K562 (cell line): Measurements from ENCODE around the gene KLF1. TPM values are rescaled to one million over a fixed set of nuclear protein-coding genes. Genes with fewer than 3 reads are reported as not detected.

Experiments used
- ATF7 ChIP-seq: fragments of 450-650 bp; IDR thresholded peaks from 2 replicates; pipeline ENCODE4 v1.7.1; 2014; ENCODE audit warnings: mild to moderate bottlenecking, moderate library complexity
- CHD1 ChIP-seq: fragments of 200-600 bp; sonication (generic); IDR thresholded peaks from one replicate; pipeline ENCODE4 v1.6.1; 2012; ENCODE audit warnings: mild to moderate bottlenecking, moderate library complexity, low read length, inconsistent platforms
- CREM ChIP-seq: IDR thresholded peaks from 2 replicates; pipeline ENCODE4 v1.6.1; 2014; ENCODE audit warnings: antibody characterized with exemption, low read depth
- DNMT1 ChIP-seq: fragments of 450-650 bp; IDR thresholded peaks from 2 replicates; pipeline ENCODE4 v1.6.1; 2016; ENCODE audit warnings: antibody characterized with exemption, mild to moderate bottlenecking
- ETS2 ChIP-seq: IDR thresholded peaks from 2 replicates; pipeline ENCODE4 v1.6.1; 2016; ENCODE audit warnings: borderline replicate concordance, missing genetic modification characterization, mild to moderate bottlenecking, moderate library complexity, missing compliant biosample characterization; ENCODE audit not compliant: poor library complexity, severe bottlenecking
- FOXK2 ChIP-seq, 2 experiments: fragments of 450-650 bp; IDR thresholded peaks in 1 of 2; conservative IDR thresholded peaks in 1 of 2; 2 replicates each; pipeline ENCODE4 v1.6.1; 2016; ENCODE audit warnings: low read depth in 2 of 2, mild to moderate bottlenecking in 1 of 2
- KDM1A ChIP-seq, 2 experiments: fragments of 450-650 bp; IDR thresholded peaks; 2 replicates each; pipeline ENCODE4 v1.6.1; 2016; ENCODE audit warnings: mild to moderate bottlenecking in 2 of 2
- MED1 ChIP-seq: sonication (generic); formaldehyde crosslinking; IDR thresholded peaks from 2 replicates; pipeline ENCODE4 v1.8.1; 2023; ENCODE audit warnings: missing genetic modification reagents, borderline replicate concordance
- MITF ChIP-seq: IDR thresholded peaks from 2 replicates; pipeline ENCODE4 v1.6.1; 2014; ENCODE audit warnings: antibody characterized with exemption
- POLR2G ChIP-seq: fragments of 200-400 bp; formaldehyde crosslinking; IDR thresholded peaks from 2 replicates; pipeline ENCODE4 v1.6.1; 2017; ENCODE audit warnings: low read depth, mild to moderate bottlenecking, antibody characterized with exemption, low read length, moderate library complexity
- POLR2H ChIP-seq: IDR thresholded peaks from 2 replicates; pipeline ENCODE4 v1.6.1; 2016; ENCODE audit warnings: missing genetic modification characterization, low read depth, mild to moderate bottlenecking, control low read depth, missing compliant biosample characterization, moderate library complexity
- RBM17 ChIP-seq: fragments of 200-400 bp; formaldehyde crosslinking; IDR thresholded peaks from 2 replicates; pipeline ENCODE4 v1.6.1; 2017; ENCODE audit warnings: low read depth, mild to moderate bottlenecking, low read length, borderline replicate concordance
- SMAD3 ChIP-seq: fragments of 450-650 bp; formaldehyde crosslinking; conservative IDR thresholded peaks from 2 replicates; pipeline ENCODE4 v1.4.0; 2020; ENCODE audit warnings: mild to moderate bottlenecking
- SP1 ChIP-seq: sonication (generic); formaldehyde crosslinking; IDR thresholded peaks from 2 replicates; pipeline ENCODE4 v1.8.1; 2022; ENCODE audit warnings: mild to moderate bottlenecking, missing genetic modification reagents
- TEAD2 ChIP-seq: fragments of 450-650 bp; IDR thresholded peaks from 2 replicates; pipeline ENCODE4 v1.6.1; 2016; ENCODE audit warnings: missing genetic modification characterization, control low read depth, missing compliant biosample characterization
- WHSC1 ChIP-seq: IDR thresholded peaks from one replicate; pipeline ENCODE4 v1.6.1; 2012; ENCODE audit warnings: low read length, control low read depth, inconsistent platforms
- ZFP1 ChIP-seq: fragments of 450-650 bp; formaldehyde crosslinking; IDR thresholded peaks from 2 replicates; pipeline ENCODE4 v1.4.0; 2020; ENCODE audit warnings: mild to moderate bottlenecking, mixed read lengths
- ZNF41 ChIP-seq: fragments of 250-450 bp; sonication (Bioruptor Pico); conservative IDR thresholded peaks from 2 replicates; pipeline ENCODE4 v1.4.0; 2020; ENCODE audit warnings: mild to moderate bottlenecking
- ZNF512 ChIP-seq: IDR thresholded peaks from 2 replicates; pipeline ENCODE4 v1.6.1; 2016; ENCODE audit warnings: missing genetic modification characterization, missing compliant biosample characterization
- polyA plus RNA-seq, 8 experiments: library from polyadenylated mRNA; depleted of rRNA in 4 of 8; stranded (reverse) in 5 of 8; unstranded in 3 of 8; fragments of >200 nt; fragmentation: Nextera tagmentation in 2 of 8; fragmentation: Illumina TruSeq in 1 of 8; extraction: Ambion mirVana in 2 of 8; extraction: Trizol in 1 of 8; gene quantifications; 2 replicates each; pipeline versions ENCODE4 v1.2.1 to v1.2.3, GENCODE V29; 2011 to 2014; ENCODE audit warnings: inconsistent platforms in 1 of 8, missing spikeins in 1 of 8
- total RNA-seq, 7 experiments: library from RNA; depleted of rRNA in 6 of 7; stranded (reverse); fragments of >200 nt in 6 of 7; fragmentation: Illumina TruSeq in 2 of 7; extraction: Trizol in 2 of 7; gene quantifications; 2 replicates each; pipeline versions ENCODE4 v1.2.1 to v1.2.3, GENCODE V29; 2011 to 2021; ENCODE audit warnings: low replicate concordance in 1 of 7
- TF ChIP-seq, protein P1 (sequence below): IDR thresholded peaks from 2 replicates; pipeline ENCODE4 v1.6.1; 2011; ENCODE audit warnings: borderline replicate concordance, low read depth, mild to moderate bottlenecking, moderate library complexity, low read length; ENCODE audit not compliant: insufficient read depth, poor library complexity, severe bottlenecking
- TF ChIP-seq, protein P2 (sequence below): fragments of 450-650 bp; IDR thresholded peaks from 2 replicates; pipeline ENCODE4 v1.6.1; 2016; ENCODE audit warnings: antibody characterized with exemption
- TF ChIP-seq, protein P3 (sequence below): fragments of 450-650 bp; formaldehyde crosslinking; IDR thresholded peaks from 2 replicates; pipeline ENCODE4 v1.4.0; 2020; ENCODE audit warnings: mild to moderate bottlenecking, mixed read lengths

Gene KLF1
- total and polyA plus RNA-seq, 9 of the 15 experiments (the other 6 are each of a cell fraction or from before 2014, with no cell fraction given), result 8.4 to 163 (median 47.3) TPM

DNA sequence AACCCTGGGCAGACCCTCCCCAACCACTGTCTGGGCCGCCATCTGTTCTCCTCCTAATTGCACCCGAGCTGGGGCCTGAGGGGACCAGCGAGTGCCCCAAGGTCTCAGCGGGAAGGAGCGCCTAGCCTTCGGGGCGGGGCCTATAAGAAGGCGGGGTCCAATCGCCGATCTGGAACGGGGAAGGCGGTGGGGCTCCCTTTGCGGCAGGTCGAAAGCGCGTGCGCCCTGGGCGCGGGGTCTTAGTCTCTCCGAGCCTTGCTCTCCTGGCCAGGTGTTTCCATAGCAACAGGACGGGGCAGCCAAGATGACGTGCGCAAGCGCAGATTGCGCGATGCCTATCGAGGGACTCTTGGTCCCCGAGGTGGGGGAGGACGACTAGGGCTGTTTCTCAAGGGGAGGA lies 45.9 kb downstream of the KLF1 start (continued):
- TF ChIP-seq, protein P1, sequence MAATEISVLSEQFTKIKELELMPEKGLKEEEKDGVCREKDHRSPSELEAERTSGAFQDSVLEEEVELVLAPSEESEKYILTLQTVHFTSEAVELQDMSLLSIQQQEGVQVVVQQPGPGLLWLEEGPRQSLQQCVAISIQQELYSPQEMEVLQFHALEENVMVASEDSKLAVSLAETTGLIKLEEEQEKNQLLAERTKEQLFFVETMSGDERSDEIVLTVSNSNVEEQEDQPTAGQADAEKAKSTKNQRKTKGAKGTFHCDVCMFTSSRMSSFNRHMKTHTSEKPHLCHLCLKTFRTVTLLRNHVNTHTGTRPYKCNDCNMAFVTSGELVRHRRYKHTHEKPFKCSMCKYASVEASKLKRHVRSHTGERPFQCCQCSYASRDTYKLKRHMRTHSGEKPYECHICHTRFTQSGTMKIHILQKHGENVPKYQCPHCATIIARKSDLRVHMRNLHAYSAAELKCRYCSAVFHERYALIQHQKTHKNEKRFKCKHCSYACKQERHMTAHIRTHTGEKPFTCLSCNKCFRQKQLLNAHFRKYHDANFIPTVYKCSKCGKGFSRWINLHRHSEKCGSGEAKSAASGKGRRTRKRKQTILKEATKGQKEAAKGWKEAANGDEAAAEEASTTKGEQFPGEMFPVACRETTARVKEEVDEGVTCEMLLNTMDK, result no peak
- TF ChIP-seq CREM (0 out of 2 replicates have a peak, but pooled peaks have one; percentile 29), MITF (no peak), DNMT1 (no peak), ZNF41 (CRISPR knock-in tag) (no peak), POLR2G (peak; percentile 54; the same call in 1 of the 2 replicates), ETS2 (tag) (no peak), RBM17 (no peak), WHSC1 (no peak), MED1 (no peak), POLR2H (tag) (no peak), SMAD3 (CRISPR knock-in tag) (no peak), KDM1A (IDR thresholded peaks at IDR 0.05) (peak; percentile 12 to 21; a peak in 1 of 4 replicates), SP1 (peak; percentile 14; the same call in 1 of the 2 replicates), FOXK2 (conservative IDR thresholded peaks at IDR 0.05 in 1 of 2, IDR thresholded peaks at IDR 0.05 in 1 of 2; ENCODE audit: low read depth in 2 of 2) (no peak), ATF7 (no peak), CHD1 (no peak), ZFP1 (CRISPR knock-in tag) (no peak), TEAD2 (tag) (no peak), ZNF512 (tag) (no peak)
- TF ChIP-seq, protein P2, sequence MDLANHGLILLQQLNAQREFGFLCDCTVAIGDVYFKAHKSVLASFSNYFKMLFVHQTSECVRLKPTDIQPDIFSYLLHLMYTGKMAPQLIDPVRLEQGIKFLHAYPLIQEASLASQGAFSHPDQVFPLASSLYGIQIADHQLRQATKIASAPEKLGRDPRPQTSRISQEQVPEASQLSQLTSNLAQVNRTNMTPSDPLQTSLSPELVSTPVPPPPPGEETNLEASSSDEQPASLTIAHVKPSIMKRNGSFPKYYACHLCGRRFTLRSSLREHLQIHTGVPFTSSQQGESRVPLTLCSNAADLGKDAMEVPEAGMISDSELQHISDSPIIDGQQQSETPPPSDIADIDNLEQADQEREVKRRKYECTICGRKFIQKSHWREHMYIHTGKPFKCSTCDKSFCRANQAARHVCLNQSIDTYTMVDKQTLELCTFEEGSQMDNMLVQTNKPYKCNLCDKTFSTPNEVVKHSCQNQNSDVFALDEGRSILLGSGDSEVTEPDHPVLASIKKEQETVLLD, result peak; percentile 47; the same call in 1 of the 2 replicates
- TF ChIP-seq, protein P3, sequence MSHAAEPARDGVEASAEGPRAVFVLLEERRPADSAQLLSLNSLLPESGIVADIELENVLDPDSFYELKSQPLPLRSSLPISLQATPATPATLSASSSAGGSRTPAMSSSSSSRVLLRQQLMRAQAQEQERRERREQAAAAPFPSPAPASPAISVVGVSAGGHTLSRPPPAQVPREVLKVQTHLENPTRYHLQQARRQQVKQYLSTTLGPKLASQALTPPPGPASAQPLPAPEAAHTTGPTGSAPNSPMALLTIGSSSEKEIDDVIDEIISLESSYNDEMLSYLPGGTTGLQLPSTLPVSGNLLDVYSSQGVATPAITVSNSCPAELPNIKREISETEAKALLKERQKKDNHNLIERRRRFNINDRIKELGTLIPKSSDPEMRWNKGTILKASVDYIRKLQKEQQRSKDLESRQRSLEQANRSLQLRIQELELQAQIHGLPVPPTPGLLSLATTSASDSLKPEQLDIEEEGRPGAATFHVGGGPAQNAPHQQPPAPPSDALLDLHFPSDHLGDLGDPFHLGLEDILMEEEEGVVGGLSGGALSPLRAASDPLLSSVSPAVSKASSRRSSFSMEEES (CRISPR knock-in tag), result no peak
